Brain microvascular endothelial cell (primary cell): ENCODE data around the gene ROR2.

Source experiments
- DNase-seq: peaks from one replicate; pipeline ENCODE4 v3.0.0-alpha.2; 2020
- H3K27ac ChIP-seq: fragments of 250-450 bp; sonication (Bioruptor Pico); 2 replicates; pipeline ENCODE4 v1.5.1; 2020; ENCODE audit warnings: mild to moderate bottlenecking, moderate library complexity
- H3K27me3 ChIP-seq: fragments of 250-450 bp; sonication (Bioruptor Pico); replicated peaks from 2 replicates; pipeline ENCODE4 v1.5.1; 2020; ENCODE audit warnings: mild to moderate bottlenecking
- H3K36me3 ChIP-seq: fragments of 250-450 bp; sonication (Bioruptor Pico); replicated peaks from 2 replicates; pipeline ENCODE4 v1.5.1; 2020; ENCODE audit warnings: mild to moderate bottlenecking
- H3K4me3 ChIP-seq: 2 replicates; pipeline ENCODE4 v1.5.1; 2011; ENCODE audit warnings: low read depth, mild to moderate bottlenecking, control low read depth, low read length, moderate library complexity
- in situ Hi-C: cut with HindIII; loops from 2 replicates; pipeline ENCODE4 v1.10.0; 2017; ENCODE audit warnings: low sequenced_read_pairs, low pct_ligation_motif_present
- TF ChIP-seq, protein P1 (sequence below): IDR thresholded peaks from 2 replicates; pipeline ENCODE4 v1.5.1; 2011; ENCODE audit warnings: low read depth, mild to moderate bottlenecking, moderate library complexity, low read length, control low read depth, inconsistent platforms; ENCODE audit errors: missing control alignments

Gene ROR2

DNA sequence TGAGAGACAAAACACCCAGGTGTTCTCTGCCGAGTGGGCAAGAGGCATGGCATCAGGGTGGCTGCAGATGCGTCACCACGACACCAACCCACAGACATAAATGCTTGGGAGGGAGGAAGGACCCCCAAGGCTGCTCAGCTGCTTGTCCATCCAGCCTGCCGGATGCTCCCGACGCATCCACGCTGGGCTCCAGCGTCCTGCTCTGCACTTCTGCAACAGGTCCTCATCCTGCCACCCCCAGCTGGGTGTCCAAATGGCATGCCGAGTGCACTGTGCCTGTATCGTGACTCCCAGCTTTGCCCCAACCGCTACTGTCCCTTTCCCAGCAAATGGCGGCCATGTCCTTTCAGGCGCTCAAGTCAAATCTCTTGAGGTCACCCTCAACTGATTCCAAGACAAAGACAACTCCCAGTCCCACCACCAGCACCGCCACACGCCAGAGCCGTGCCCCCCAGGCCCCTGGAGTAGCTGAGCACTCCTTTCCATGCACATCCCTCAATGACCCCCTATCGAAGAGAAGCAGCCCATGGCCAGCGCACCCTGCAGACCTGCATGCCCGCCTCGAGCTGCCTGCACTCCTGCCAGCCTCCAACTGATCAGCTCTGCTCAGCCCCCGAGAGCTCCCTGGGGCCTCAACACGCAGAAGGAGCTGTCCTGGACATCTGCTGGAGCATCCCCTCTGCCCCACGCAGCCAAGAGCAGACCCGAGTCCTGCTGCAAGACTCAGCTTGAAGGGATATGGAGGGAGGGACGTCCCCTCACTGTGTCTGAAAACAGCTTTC, 116.7 kb downstream of the ROR2 start:
- Histone ChIP-seq H3K36me3 (no peaks in the 10 kb centered on the region), H3K27me3 (no peaks in the 10 kb centered on the region), H3K27ac (no peak overlapping the region), H3K4me3 (no peak overlapping the region)
- TF ChIP-seq, protein P1, sequence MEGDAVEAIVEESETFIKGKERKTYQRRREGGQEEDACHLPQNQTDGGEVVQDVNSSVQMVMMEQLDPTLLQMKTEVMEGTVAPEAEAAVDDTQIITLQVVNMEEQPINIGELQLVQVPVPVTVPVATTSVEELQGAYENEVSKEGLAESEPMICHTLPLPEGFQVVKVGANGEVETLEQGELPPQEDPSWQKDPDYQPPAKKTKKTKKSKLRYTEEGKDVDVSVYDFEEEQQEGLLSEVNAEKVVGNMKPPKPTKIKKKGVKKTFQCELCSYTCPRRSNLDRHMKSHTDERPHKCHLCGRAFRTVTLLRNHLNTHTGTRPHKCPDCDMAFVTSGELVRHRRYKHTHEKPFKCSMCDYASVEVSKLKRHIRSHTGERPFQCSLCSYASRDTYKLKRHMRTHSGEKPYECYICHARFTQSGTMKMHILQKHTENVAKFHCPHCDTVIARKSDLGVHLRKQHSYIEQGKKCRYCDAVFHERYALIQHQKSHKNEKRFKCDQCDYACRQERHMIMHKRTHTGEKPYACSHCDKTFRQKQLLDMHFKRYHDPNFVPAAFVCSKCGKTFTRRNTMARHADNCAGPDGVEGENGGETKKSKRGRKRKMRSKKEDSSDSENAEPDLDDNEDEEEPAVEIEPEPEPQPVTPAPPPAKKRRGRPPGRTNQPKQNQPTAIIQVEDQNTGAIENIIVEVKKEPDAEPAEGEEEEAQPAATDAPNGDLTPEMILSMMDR, result no peak
- no peak for DNase-seq
- in situ Hi-C loops, result no loop called here

DNA sequence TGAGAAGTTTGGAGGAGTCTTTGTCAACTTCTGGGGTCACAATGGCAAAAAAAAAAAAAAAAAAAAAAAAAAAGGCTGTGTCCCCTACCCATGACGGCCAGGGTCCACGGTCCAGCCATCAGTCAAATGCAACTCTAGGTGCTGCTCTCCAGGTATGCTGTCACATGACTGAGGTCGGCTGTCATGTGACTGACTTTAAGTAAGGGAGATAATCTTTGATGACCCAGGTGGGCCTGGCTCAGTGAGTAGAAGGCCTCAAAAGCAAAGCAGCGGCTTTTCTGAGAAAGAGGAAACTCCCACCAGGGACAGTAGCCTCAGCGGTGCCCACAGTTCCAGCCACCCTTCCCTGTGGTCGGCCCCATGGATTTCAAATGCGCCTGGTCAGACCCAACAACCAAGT, 117.7 kb downstream of the ROR2 start:
- no peak overlapping the region for H3K4me3 ChIP-seq
- H3K27ac ChIP-seq, result no peak overlapping the region
- in situ Hi-C loops, result no loop called here
- TF ChIP-seq, protein P1, result no peak
- H3K27me3 ChIP-seq, result no peaks in the 10 kb centered on the region
- no peak for DNase-seq
- no peaks in the 10 kb centered on the region for H3K36me3 ChIP-seq

DNA sequence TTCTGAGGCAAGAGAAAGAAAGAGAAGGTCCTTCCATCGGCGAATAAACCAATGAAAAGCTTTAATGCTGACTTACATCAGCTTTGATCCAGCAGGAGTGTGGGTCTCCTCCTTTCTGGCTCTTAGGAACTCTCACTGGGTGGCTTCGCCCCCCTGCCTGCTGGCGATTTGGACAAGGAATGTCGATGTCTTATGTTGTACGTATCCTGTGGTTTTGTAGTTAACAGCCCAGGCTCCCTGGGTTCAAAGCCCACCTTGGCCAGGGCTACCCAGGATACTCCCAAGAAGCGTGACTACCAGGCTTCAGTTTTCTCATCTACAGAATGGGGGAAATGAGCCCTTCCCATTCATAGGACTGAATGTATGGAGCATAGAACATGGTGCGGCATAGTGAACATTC, 124.2 kb downstream of the ROR2 start:
- Histone ChIP-seq H3K27me3 (peaks cover 4% of the 10 kb centered on the region), H3K4me3 (no peak overlapping the region), H3K36me3 (no peaks in the 10 kb centered on the region), H3K27ac (no peak overlapping the region)
- TF ChIP-seq, protein P1, result no peak
- in situ Hi-C loops, result no loop called here
- DNase-seq, result no peak

DNA sequence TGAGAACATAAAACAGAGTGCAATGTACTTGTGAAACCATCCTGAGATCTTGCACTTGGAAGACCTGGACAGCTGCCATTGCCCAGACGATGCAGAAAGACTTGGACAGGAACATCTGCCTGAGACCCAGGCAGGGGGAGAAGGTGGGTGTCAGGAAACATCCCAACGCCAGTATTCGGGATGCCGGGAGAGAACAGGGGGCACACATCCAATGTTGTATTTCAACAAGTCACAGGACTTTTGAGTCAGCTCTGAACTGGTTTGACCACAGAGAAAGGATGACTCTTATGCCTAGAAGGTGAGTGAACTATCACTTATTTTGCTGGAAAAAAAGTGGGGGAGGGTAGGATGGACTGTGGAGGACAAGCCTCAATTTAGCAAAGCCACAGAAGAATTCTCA, 124.6 kb downstream of the ROR2 start:
- no peak for DNase-seq
- TF ChIP-seq, protein P1, result no peak
- no peaks in the 10 kb centered on the region for H3K36me3 ChIP-seq
- H3K4me3 ChIP-seq, result no peak overlapping the region
- in situ Hi-C loops, result no loop called here
- peaks cover 4% of the 10 kb centered on the region for H3K27me3 ChIP-seq
- no peak overlapping the region for H3K27ac ChIP-seq

DNA sequence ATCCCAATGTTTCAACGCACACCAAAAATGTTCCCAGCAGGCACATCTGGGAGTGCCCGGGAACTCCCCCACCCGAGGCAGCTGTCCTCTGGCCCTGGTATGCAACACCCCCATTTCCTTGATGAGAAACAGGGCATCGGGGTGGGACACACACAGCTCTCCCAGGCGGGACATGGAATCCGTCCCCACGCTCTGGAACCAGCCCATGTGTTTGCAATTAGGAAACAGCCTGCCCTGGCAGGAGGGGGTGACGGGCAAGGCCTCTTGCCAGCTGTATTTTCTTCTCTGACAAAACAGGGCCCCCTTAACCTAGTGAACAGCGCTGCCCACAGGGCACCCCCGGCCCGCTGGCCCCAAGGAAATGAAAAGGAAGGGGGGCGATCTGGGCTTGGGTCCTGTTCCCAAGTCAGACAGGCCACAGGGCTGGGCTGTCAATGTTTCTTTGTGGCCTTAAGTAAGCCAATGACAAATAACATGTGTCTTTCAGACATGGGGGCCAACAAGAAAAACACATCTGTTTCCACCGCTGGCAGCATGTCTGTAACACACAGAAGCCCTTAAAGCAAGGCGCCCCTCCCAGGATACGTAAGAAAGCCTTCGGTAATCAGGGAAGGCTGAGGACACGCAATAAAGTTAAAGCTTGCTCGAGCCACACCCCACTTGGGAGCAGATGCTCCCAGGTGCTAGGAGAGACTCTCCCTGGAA, 125.3 kb downstream of the ROR2 start:
- no peak for DNase-seq
- Histone ChIP-seq H3K36me3 (no peaks in the 10 kb centered on the region), H3K27me3 (peaks cover 4% of the 10 kb centered on the region), H3K4me3 (no peak overlapping the region), H3K27ac (no peak overlapping the region)
- in situ Hi-C loops, result no loop called here
- TF ChIP-seq, protein P1, result no peak
